Upper lobe of left lung (tissue), 4 donors: Measurements from ENCODE around the gene ACRBP.

Source experiments
- POLR2A ChIP-seq, 4 donors: fragments of 450-650 bp; IDR thresholded peaks; one replicate each; pipeline ENCODE4 v1.5.1; 2016 to 2017; ENCODE audit warnings: antibody characterized with exemption in 4 of 4, mild to moderate bottlenecking in 2 of 4
- POLR2AphosphoS5 ChIP-seq, 2 donors: sonication (generic); formaldehyde crosslinking; IDR thresholded peaks; one replicate each; pipeline ENCODE4 v1.5.1; 2017; ENCODE audit warnings: antibody characterized with exemption in 2 of 2

DNA sequence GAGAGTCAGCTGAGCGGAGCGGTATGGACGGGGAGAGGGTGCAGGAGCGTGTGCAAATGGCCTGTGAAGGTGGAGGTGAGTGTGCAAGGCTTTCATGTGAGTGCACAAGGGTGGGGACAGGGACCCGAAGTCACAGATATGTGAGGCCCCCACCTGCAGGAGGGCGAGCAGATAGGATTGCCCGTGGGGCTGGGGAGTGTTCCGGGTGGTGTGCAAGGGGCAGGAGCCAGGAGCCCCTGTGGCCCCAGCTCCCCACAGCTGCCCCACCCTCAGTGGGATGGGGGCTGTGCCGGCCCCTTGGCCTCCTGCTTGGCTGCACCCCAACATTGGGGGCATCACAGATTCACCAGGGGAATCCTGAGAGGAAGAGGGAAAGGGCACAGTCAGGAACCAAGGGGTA lies 47.5 kb upstream of the ACRBP start:
- TF ChIP-seq POLR2AphosphoS5 (IDR thresholded peaks at IDR 0.05) (no peak), POLR2A (IDR thresholded peaks at IDR 0.05) (no peak)
